Measurements from ENCODE around the gene TMEM213. TPM values are rescaled to one million over a fixed set of nuclear protein-coding genes. Genes with fewer than 3 reads are reported as not detected.

TMEM213 gene
- total RNA-seq, 4 donors from 2014 or later, result not detected

DNA sequence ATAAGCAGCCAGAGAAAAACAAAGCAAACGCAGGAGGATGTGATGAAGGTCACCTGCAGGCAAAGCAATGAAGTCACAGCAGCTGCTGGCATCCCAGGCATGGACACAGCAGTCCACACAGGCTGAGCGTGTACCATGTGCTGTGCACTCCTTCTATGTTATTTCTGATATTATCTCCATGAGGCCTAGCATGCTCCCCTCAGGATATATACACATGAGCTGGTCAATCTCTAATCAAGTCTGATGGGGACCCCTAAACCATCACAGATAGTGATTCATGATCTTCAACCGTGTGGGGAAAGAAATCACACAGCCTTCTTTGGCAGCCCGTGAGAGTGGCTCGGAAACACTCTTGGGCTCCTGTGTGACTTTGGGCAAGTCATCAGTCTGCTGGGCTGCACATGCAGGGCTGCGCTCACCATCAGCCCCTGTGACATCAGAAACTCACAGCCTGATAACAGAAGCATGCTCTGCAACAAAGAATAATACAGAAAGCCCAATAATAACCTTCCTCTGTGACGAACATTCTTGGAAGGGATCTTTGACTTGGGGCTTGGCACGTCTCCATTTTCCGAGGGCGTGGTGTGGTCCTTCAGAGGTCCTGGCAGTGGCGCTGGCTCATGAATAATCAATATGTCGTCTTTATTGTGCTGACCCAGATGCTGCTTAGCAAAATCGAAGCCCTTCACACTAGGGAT, 83.2 kb downstream of the TMEM213 start:
- DNase-seq, result no peak
- Histone ChIP-seq H3K4me3 (no peak overlapping the region), H3K27ac (no peak overlapping the region), H3K4me1 (no peaks in the 10 kb centered on the region), H3K9me3 (no peaks in the 10 kb centered on the region), H3K36me3 (no peaks in the 10 kb centered on the region), H3K27me3 (no peaks in the 10 kb centered on the region)
- TF ChIP-seq POLR2A (IDR thresholded peaks at IDR 0.05), result no peak
- TF ChIP-seq, protein P1, sequence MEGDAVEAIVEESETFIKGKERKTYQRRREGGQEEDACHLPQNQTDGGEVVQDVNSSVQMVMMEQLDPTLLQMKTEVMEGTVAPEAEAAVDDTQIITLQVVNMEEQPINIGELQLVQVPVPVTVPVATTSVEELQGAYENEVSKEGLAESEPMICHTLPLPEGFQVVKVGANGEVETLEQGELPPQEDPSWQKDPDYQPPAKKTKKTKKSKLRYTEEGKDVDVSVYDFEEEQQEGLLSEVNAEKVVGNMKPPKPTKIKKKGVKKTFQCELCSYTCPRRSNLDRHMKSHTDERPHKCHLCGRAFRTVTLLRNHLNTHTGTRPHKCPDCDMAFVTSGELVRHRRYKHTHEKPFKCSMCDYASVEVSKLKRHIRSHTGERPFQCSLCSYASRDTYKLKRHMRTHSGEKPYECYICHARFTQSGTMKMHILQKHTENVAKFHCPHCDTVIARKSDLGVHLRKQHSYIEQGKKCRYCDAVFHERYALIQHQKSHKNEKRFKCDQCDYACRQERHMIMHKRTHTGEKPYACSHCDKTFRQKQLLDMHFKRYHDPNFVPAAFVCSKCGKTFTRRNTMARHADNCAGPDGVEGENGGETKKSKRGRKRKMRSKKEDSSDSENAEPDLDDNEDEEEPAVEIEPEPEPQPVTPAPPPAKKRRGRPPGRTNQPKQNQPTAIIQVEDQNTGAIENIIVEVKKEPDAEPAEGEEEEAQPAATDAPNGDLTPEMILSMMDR (IDR thresholded peaks at IDR 0.05), result no peak

DNA sequence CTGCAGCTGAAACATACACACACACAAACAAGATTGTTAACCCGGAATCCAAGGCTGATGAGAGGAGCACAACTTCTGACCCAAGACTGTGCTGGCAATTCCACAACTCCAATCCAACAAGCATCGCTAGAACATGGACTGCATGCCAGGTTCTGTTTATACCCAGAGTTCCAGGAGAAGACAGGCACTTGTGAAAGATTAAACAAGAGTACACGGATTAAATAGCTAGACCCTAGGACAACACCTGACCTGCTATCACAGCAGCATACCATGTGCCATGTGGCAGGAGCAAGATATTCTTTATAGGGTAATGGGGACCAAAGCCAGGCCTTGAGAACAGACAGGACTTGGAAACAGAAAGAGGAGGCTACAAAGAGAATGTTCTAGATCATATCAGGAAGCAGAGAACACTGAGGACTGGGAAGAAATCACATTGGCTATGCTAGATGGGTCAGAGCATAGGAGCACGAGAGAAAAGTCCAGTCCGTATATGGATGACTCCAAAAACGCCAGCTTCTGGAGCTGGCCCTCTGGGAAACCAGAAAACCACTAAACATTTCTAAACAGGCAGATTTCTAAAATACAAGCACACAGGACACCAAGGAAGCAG, 83.9 kb downstream of the TMEM213 start:
- no peak overlapping the region for H3K4me3 ChIP-seq
- no peak for TF ChIP-seq POLR2A (IDR thresholded peaks at IDR 0.05)
- TF ChIP-seq, protein P1 (IDR thresholded peaks at IDR 0.05), result no peak
- no peaks in the 10 kb centered on the region for H3K27me3 ChIP-seq
- no peaks in the 10 kb centered on the region for H3K4me1 ChIP-seq
- no peaks in the 10 kb centered on the region for H3K36me3 ChIP-seq
- H3K27ac ChIP-seq, result no peak overlapping the region
- H3K9me3 ChIP-seq, result no peaks in the 10 kb centered on the region
- no peak for DNase-seq

DNA sequence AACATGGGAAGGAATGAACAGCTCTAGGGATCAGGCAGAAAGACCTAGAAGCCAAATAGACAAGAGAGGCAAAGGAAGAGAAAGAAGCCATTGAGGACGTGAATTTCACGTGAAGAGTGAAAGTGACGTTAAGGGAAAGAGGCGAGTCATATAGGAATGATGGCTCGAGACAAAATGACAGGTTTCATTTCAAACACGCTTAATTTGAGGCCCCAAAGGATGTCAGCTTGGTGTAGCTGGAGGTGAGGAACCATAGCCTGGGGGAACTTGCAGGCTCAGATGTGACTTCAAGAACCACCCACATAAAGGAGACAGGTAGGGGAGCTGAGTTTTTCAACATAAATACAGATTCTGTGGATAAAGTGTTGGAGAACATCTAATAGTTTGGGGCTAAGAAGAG, 84.5 kb downstream of the TMEM213 start:
- Histone ChIP-seq H3K4me3 (no peak overlapping the region), H3K36me3 (no peaks in the 10 kb centered on the region), H3K27ac (no peak overlapping the region), H3K27me3 (no peaks in the 10 kb centered on the region), H3K9me3 (no peaks in the 10 kb centered on the region), H3K4me1 (no peaks in the 10 kb centered on the region)
- TF ChIP-seq, protein P1 (IDR thresholded peaks at IDR 0.05), result no peak
- no peak for TF ChIP-seq POLR2A (IDR thresholded peaks at IDR 0.05)
- no peak for DNase-seq

DNA sequence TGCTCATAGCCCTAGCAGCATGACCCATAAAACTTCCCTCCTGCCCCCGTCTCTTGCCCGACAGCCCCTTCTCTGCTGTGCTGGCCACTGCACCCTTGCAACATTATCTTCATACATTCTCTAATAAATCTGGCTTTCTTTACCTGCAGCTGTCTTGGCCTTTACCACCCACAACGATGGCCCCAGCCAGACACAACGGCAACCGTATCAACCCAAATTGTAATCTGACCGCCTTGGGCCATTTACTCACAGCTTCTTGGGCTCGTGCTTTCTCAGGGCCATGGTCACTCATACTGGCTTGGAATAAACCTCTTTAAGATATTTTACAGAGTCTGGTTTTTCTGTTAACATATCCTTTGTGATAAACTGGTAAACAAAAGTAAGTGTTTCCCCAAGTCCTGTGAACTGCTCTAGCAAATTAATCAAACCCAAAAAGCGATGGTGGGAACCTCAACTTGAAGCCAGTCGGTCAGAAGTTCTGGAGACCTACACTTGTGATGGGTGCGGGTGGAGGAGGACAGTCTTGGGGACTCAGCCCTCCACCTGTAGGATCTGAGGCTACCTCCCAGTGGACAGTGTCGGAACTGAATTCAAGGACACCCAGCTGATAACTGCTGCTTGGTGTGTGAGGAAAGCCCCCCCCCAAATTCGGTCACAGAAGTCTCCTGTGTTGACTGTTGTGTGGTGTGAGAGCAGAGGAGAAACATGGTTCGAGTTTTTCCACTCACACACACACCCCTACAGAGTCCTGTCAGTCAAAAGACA, 87.8 kb downstream of the TMEM213 start:
- no peaks in the 10 kb centered on the region for H3K4me1 ChIP-seq
- no peaks in the 10 kb centered on the region for H3K27me3 ChIP-seq
- H3K36me3 ChIP-seq, result no peaks in the 10 kb centered on the region
- no peak overlapping the region for H3K4me3 ChIP-seq
- no peaks in the 10 kb centered on the region for H3K9me3 ChIP-seq
- no peak for TF ChIP-seq POLR2A (IDR thresholded peaks at IDR 0.05)
- TF ChIP-seq, protein P1 (IDR thresholded peaks at IDR 0.05), result no peak
- no peak overlapping the region for H3K27ac ChIP-seq
- no peak for DNase-seq

DNA sequence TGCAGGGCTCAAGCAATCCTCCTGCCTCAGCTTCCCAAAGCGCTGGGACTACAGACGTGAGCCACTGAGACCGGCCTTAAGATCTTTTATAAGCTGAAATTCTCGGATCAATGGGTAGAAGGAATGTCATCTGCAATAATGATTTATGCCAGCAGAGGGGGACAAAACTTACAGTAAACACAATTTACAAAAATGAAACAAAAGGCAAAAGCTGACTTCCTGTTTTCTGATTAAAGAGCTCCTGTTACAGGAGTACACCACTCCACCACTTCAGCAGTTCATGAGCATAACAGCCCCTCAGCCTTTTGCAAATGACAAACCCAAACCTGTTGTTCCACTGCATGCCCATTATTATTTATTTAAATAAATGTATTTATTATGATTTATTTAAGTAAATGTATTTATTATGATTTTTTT, 88.7 kb downstream of the TMEM213 start:
- DNase-seq, result no peak

More for the DNA sequence above, 88.7 kb downstream of the TMEM213 start:
- no peaks in the 10 kb centered on the region for H3K36me3 ChIP-seq
- H3K4me3 ChIP-seq, result no peak overlapping the region
- H3K4me1 ChIP-seq, result no peaks in the 10 kb centered on the region
- H3K27ac ChIP-seq, result no peak overlapping the region
- no peaks in the 10 kb centered on the region for H3K27me3 ChIP-seq
- no peaks in the 10 kb centered on the region for H3K9me3 ChIP-seq
- TF ChIP-seq POLR2A (IDR thresholded peaks at IDR 0.05), result no peak
- TF ChIP-seq, protein P1 (IDR thresholded peaks at IDR 0.05), result peak; percentile 58 to 88 (median 83)
